LNCaP clone FGC (cell line): ENCODE measurements around the gene ARPC2.

Source experiments
- DNase-seq: peaks from one replicate; pipeline ENCODE4 v3.0.0-alpha.2; 2011; ENCODE audit warnings: low read depth
- H3K4me3 ChIP-seq: 2 replicates; pipeline ENCODE4 v1.5.1; 2011; ENCODE audit warnings: mild to moderate bottlenecking, low read depth, low read length, control low read depth
- TF ChIP-seq, protein P1 (sequence below): IDR thresholded peaks from 2 replicates; pipeline ENCODE4 v1.5.1; 2012; ENCODE audit warnings: mild to moderate bottlenecking; ENCODE audit not compliant: control insufficient read depth, insufficient read depth; ENCODE audit errors: extremely low read depth

ARPC2 gene

DNA sequence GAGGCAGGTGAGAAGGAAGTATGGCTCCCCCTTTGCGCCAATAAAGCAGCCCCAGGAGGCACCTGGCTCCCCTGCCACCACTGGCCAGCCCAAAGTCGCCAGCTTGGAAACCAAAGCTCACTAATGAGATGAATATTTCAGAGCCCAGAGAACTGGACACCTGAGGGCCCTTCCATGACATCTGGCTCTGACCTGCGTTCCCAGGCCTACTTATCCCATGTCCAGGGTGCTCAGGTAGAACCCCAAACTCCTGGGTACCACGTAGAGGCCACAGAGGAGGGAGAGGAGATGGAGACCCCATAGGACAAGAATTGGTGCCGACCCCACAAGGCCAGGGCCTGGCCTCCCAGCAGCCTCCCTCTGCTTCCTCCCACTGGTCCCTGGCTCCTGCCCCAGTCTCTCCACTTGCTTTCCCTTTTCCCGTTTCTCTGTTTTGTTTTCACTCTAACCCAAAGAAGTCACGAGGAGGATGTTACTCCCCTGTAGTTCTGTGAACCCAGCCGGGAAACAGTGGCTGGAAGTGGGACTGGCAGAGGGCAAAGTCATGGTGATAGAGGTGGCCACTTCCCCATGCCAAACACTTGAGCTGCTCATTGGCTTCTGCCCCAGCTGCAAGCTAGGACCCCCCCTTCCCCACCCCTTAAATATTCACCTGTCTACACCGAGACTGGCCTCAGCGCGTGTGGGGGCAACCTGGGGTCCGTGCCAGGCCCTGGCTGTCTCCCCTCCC lies 74.5 kb downstream of the ARPC2 start:
- DNase-seq = no peak
- H3K4me3 ChIP-seq = peak overlapping the region; percentile 81
- TF ChIP-seq, protein P1, sequence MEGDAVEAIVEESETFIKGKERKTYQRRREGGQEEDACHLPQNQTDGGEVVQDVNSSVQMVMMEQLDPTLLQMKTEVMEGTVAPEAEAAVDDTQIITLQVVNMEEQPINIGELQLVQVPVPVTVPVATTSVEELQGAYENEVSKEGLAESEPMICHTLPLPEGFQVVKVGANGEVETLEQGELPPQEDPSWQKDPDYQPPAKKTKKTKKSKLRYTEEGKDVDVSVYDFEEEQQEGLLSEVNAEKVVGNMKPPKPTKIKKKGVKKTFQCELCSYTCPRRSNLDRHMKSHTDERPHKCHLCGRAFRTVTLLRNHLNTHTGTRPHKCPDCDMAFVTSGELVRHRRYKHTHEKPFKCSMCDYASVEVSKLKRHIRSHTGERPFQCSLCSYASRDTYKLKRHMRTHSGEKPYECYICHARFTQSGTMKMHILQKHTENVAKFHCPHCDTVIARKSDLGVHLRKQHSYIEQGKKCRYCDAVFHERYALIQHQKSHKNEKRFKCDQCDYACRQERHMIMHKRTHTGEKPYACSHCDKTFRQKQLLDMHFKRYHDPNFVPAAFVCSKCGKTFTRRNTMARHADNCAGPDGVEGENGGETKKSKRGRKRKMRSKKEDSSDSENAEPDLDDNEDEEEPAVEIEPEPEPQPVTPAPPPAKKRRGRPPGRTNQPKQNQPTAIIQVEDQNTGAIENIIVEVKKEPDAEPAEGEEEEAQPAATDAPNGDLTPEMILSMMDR = no peak

DNA sequence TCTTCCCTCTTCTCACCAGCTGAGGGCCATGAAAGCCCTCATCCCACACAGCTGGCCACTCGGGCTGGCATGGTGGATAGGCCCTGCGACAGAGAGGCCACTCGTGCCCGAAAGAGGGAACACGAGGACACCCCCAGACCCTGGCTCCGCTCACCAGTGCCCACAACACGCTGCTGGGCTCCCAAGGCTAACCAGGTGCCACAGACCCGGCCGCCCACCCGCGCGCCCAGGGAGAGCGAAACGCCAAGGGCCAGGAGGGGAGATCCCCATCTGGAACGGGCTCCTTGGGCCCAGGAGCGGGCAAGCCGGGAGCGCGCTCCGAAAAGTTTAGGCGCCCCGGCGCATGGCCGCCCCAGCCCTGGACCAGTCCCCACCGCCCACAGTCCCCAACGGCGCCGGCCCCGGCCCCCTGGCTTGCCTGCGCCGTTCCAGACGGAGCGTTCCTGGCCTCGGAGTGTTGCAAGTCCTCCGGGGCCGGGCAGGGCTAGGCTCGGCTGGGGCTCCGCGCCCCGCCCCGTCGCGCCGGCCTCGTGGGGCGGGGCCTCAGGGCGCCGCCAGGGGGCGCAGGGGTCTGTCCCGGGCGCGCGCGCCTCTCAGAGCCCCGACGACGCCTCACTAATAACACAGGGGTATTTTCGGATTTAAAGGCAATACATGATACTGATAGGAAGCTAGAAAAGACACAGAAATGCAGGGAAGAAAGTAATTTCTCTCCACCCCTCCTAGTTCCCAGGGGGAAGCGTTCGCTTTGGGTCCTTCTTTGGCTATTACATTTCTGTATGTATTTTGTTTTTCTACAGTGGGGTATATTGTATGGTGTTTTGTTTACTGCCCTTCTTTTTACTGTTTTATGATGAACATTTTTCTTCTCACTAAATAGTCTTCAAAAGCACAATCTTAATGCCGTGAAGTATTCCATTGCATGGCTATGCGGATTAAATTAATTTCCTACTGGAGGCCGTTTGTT lies 75.3 kb downstream of the ARPC2 start, which contains the start of gene TMBIM1:
TMBIM1 (minus strand) TSS at position 456 of the 967 bp plus-strand sequence. CDS start 10,362 bp downstream, outside the sequence.
- TF ChIP-seq, protein P1 = peak; percentile 56
- peak within 1 kb of the TSS; percentile 81 for H3K4me3 ChIP-seq
- no peak for DNase-seq

GRCh38 chr2:218293715-218294429 lies 76.9 kb downstream of the ARPC2 start:
- no peak for DNase-seq
- TF ChIP-seq, protein P1 = no peak
- H3K4me3 ChIP-seq = no peak overlapping the region

DNA sequence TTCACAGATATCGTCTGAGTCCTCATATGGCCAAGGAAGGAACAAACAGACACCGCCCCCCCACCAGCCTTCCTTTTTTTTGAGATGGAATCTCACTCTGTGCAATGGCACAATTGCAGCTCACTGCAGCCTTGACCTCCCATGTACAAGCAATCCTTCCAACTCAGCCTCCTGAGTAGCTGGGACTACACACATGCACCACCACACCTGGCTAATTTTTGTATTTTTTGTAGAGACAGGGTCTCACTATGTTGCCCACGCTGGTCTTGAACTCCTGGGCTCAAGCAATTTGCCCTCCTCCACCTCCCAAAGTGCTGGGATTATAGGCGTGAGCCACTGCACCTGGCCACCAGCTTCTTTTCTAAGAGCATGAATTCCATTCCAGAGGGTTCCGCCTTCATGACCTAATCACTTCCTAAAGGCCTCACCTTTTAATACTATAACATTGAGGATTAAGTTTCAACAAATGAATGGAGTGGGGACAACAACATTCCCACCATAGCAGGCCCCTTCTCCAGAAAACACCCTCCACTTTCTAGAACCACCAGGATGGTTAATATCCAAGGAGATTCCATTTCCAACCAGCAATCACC lies 77.5 kb downstream of the ARPC2 start:
- no peak for DNase-seq
- no peak overlapping the region for H3K4me3 ChIP-seq
- TF ChIP-seq, protein P1 = no peak

DNA sequence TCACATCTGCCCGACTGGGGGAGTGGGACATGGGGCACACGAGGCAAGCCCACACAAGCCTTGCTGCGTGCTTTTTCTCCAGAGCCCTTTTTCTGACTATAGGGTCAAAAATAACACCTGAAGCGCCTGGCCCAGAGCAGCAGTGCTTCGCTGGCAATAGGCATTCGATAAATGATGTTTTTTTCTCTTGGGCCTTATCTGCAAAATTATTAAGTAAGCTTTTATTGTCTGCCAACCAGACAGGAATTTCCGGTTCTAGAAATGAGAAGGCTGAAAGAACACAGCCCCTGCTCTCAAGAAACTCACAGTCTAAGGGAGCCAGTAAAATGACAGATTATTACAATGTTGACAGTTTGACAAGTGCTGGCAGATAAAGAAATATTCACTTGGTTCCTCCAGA lies 78.0 kb downstream of the ARPC2 start:
- DNase-seq = peak; percentile 94
- TF ChIP-seq, protein P1 = no peak

GRCh38 chr2:218296200-218296599 lies 79.2 kb downstream of the ARPC2 start:
- DNase-seq = no peak
- no peak overlapping the region for H3K4me3 ChIP-seq
- TF ChIP-seq, protein P1 = no peak

More for the DNA sequence above, 78.0 kb downstream of the ARPC2 start:
- H3K4me3 ChIP-seq = no peak overlapping the region
